Smooth muscle cell (in vitro differentiated cells): ENCODE results near the gene JPH4. TPM values are rescaled to one million over a fixed set of nuclear protein-coding genes. Genes with fewer than 3 reads are reported as not detected.

Source experiments
- DNase-seq: peaks from one replicate; lab custom pipeline; 2025; ENCODE audit not compliant: unreplicated experiment; lab: John Stamatoyannopoulos, UW
- H2AFZ ChIP-seq: fragments of 200-600 bp; sonication (generic); 2 replicates; pipeline ENCODE4 v1.6.0; 2016; ENCODE audit warnings: antibody characterized with exemption, low read depth, mild to moderate bottlenecking
- H3F3A ChIP-seq: fragments of 200-600 bp; sonication (generic); 2 replicates; pipeline ENCODE4 v1.6.0; 2017; ENCODE audit warnings: antibody characterized with exemption, low read depth
- H3K27ac ChIP-seq: fragments of 200-600 bp; sonication (generic); 2 replicates; pipeline ENCODE4 v1.5.1; 2016; ENCODE audit warnings: low read depth, mild to moderate bottlenecking
- H3K27me3 ChIP-seq: fragments of 200-600 bp; sonication (generic); 2 replicates; pipeline ENCODE4 v1.6.1; 2016; ENCODE audit warnings: low read depth, mild to moderate bottlenecking
- H3K36me3 ChIP-seq: fragments of 200-600 bp; sonication (generic); 2 replicates; pipeline ENCODE4 v1.5.1; 2016; ENCODE audit warnings: low read depth
- H3K4me1 ChIP-seq: fragments of 200-600 bp; sonication (generic); 2 replicates; pipeline ENCODE4 v1.5.1; 2016; ENCODE audit warnings: low read depth
- H3K4me2 ChIP-seq: fragments of 200-600 bp; sonication (generic); 2 replicates; pipeline ENCODE4 v1.6.0; 2016; ENCODE audit warnings: mild to moderate bottlenecking
- H3K4me3 ChIP-seq: fragments of 200-600 bp; sonication (generic); 2 replicates; pipeline ENCODE4 v1.5.1; 2016; ENCODE audit warnings: mild to moderate bottlenecking
- H3K79me2 ChIP-seq: fragments of 200-600 bp; sonication (generic); 2 replicates; pipeline ENCODE4 v1.6.0; 2016; ENCODE audit warnings: low read depth, mild to moderate bottlenecking
- H3K9ac ChIP-seq: fragments of 200-600 bp; sonication (generic); 2 replicates; pipeline ENCODE4 v1.6.0; 2016; ENCODE audit warnings: low read depth
- H3K9me3 ChIP-seq: fragments of 200-600 bp; sonication (generic); replicated peaks from 2 replicates; pipeline ENCODE4 v1.5.1; 2016; ENCODE audit warnings: low read depth
- H4K20me1 ChIP-seq: fragments of 200-600 bp; sonication (generic); 2 replicates; pipeline ENCODE4 v1.6.0; 2016; ENCODE audit warnings: low read depth
- WGBS: methylation state at CpG from one replicate; pipeline ENCODE4 v1.1.7; 2016; ENCODE audit warnings: low lambda C conversion rate; 5-methylcytosine and 5-hydroxymethylcytosine counted together
- polyA plus RNA-seq: library from polyadenylated mRNA; unstranded; fragments of >200 nt; fragmentation: Nextera tagmentation; extraction: Ambion mirVana; gene quantifications from 2 replicates; pipeline ENCODE4 v1.2.1, GENCODE V29; 2016
- total RNA-seq: library from RNA; depleted of rRNA; stranded (reverse); fragments of >200 nt; gene quantifications from 2 replicates; pipeline ENCODE4 v1.2.3, GENCODE V29; 2014
- TF ChIP-seq, protein P1 (sequence below): fragments of 200-600 bp; sonication (generic); IDR thresholded peaks from 2 replicates; pipeline ENCODE4 v1.5.1; 2017; ENCODE audit warnings: borderline replicate concordance, mild to moderate bottlenecking, antibody characterized with exemption; ENCODE audit not compliant: insufficient read depth, poor library complexity, severe bottlenecking

Gene JPH4
- total and polyA plus RNA-seq, 2 experiments from 2014 or later: 2.4 TPM; not detected in 1

DNA sequence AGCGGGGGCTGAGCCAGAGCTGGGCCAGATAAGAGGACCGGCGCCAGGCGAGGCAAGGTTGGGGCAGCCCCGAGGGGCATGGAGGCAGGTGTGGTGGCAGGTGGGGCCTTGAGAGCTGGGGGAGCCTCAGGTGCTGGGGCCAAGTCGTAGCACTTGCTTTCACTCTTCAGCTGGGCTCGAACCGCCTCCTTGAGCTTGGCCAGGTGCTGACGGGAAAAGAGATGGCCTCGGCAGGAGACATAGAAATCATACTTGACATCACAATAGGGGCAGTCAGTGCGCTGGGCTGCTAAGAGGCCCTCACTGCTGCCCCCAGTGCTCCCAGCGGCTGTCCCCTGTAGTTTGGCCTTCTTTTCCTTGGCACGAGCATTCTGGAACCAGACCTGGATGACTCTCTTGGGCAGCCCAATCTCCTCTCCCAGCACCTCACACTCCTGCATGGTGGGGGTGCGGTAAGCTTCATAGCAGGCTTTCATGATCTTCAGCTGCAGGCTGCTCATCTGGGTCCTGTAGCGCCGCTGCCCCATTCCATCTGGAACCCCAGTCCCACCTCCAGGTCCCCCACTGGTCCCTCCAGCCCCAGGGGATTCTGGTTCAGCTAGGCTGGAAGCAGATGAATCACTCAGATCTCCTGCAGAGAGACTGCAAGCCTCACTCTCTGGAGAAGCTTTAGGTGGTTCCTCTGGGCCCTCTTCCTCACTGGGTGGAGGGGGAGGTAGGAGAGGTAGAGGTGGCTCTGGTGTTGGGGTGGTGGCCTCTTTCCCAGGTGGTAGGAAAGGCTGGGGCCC, 55.2 kb downstream of the JPH4 start:
- H3K27me3 ChIP-seq: no peaks in the 10 kb centered on the region
- no peaks in the 10 kb centered on the region for H3K79me2 ChIP-seq
- no peaks in the 10 kb centered on the region for H3K36me3 ChIP-seq
- H3F3A ChIP-seq: no peaks in the 10 kb centered on the region
- WGBS: 96% methylated on average over 16 of the region's 16 CpGs
- no peak overlapping the region for H3K4me3 ChIP-seq
- H3K9ac ChIP-seq: no peak overlapping the region
- peaks cover 4% of the 10 kb centered on the region for H3K4me1 ChIP-seq
- no peaks in the 10 kb centered on the region for H4K20me1 ChIP-seq
- DNase-seq: no peak
- no peaks in the 10 kb centered on the region for H3K9me3 ChIP-seq
- H3K4me2 ChIP-seq: no peak overlapping the region
- H3K27ac ChIP-seq: no peak overlapping the region
- H2AFZ ChIP-seq: no peak overlapping the region
- TF ChIP-seq, protein P1, sequence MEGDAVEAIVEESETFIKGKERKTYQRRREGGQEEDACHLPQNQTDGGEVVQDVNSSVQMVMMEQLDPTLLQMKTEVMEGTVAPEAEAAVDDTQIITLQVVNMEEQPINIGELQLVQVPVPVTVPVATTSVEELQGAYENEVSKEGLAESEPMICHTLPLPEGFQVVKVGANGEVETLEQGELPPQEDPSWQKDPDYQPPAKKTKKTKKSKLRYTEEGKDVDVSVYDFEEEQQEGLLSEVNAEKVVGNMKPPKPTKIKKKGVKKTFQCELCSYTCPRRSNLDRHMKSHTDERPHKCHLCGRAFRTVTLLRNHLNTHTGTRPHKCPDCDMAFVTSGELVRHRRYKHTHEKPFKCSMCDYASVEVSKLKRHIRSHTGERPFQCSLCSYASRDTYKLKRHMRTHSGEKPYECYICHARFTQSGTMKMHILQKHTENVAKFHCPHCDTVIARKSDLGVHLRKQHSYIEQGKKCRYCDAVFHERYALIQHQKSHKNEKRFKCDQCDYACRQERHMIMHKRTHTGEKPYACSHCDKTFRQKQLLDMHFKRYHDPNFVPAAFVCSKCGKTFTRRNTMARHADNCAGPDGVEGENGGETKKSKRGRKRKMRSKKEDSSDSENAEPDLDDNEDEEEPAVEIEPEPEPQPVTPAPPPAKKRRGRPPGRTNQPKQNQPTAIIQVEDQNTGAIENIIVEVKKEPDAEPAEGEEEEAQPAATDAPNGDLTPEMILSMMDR: no peak

DNA sequence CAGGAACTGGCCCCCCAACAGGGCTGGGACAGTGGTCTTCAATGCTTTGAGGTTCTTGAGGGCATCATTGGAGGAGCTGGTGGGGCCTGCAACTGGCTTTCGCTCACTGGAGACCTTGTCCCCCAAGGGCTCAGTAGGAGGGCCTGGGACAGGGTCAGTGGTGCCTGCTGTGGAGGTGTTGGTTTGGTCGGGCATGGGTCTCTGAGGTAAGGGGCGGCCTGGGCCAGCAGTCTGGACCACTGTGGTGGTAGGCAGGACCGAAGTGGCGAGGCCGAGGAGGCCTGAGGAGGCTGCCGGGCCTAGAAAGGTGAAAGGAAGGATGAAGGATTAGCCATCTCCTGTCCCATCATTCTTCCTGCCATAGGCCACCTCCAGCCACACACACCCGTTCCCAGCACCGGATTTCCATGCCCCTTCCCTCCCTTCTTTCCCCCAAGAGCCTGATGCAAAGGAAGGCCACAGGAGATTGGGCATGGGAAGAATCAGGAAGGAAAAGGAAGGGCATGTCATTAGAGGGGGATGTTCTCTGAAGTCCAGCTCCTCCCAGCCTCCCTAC, 55.9 kb downstream of the JPH4 start:
- Histone ChIP-seq H3K9me3 (no peaks in the 10 kb centered on the region), H2AFZ (no peak overlapping the region), H3K4me1 (peaks cover 11% of the 10 kb centered on the region), H3F3A (no peaks in the 10 kb centered on the region), H3K27me3 (no peaks in the 10 kb centered on the region), H3K79me2 (no peaks in the 10 kb centered on the region), H3K4me3 (no peak overlapping the region), H3K9ac (no peak overlapping the region), H3K4me2 (no peak overlapping the region), H4K20me1 (no peaks in the 10 kb centered on the region), H3K36me3 (no peaks in the 10 kb centered on the region), H3K27ac (no peak overlapping the region)
- 96% methylated on average over 9 of the region's 9 CpGs for WGBS
- no peak for DNase-seq
- TF ChIP-seq, protein P1: no peak

DNA sequence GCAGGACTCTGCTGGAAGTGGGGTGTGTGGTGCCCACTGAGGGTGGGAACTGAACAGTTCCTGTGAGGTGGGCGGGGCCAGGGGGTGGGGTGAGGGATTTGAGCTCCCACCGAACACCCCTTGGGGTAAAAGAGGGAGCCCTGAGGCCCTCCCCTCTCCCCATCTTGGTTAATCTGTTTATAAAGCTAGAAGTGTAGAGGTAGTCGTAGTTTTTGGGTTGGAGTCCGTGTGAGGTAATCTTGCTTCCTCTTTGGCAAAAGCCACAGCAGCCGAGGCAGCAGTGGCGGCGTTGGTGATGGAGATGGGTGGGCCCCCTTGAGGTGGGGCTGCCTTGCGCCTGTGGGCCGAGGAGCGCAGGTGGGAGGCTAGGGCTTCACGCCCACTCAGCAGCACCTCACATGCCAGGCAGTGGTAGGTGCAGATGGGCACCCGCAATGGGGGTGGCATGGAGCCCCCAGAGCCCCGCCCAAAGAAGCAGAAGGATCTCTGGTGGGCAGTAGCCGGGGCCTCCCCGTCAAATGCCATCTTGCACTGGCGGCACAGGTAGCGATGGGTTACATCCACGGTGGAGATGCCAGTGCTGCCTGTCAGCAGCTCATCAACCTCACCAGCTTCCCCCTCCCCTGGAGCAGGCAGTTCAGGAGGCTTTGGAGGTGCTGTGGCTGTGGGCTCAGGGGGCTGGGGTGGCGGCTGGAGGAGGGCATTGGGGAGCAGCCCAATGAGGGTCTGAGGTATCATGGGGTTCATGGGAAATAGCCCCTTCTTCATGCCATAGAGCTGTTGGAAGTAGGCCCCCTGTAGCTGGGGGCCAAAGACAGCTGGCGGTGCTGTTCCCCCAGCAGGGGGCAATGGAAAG, 56.6 kb downstream of the JPH4 start:
- H3F3A ChIP-seq: no peaks in the 10 kb centered on the region
- TF ChIP-seq, protein P1: no peak
- no peaks in the 10 kb centered on the region for H3K9me3 ChIP-seq
- no peak overlapping the region for H3K9ac ChIP-seq
- WGBS: 91% methylated on average over 18 of the region's 20 CpGs
- H2AFZ ChIP-seq: no peak overlapping the region
- H3K4me3 ChIP-seq: no peak overlapping the region
- no peaks in the 10 kb centered on the region for H4K20me1 ChIP-seq
- no peaks in the 10 kb centered on the region for H3K79me2 ChIP-seq
- DNase-seq: no peak
- H3K36me3 ChIP-seq: no peaks in the 10 kb centered on the region
- no peak overlapping the region for H3K27ac ChIP-seq
- no peaks in the 10 kb centered on the region for H3K27me3 ChIP-seq
- no peak overlapping the region for H3K4me2 ChIP-seq
- peaks cover 11% of the 10 kb centered on the region for H3K4me1 ChIP-seq
